Activated CD4-positive, alpha-beta T cell treated with anti-CD3 and anti-CD28 coated beads for 36 hours (primary cell): ENCODE data around the gene ZIC4. TPM values are rescaled to one million over a fixed set of nuclear protein-coding genes. Genes with fewer than 3 reads are reported as not detected.

Source experiments
- ATAC-seq: fragments of 200-7000 bp; cut with Tn5 transposase; one replicate; pipeline ENCODE4 v1.10.0; 2021; ENCODE audit warnings: mild to moderate bottlenecking, moderate library complexity
- CTCF ChIA-PET: fragments of 350-600 bp; sonication (Branson Sonifier 250); formaldehyde crosslinking; loops from one replicate; lab custom pipeline; 2021; ENCODE audit warnings: antibody characterized with exemption; lab: Charles Lee
- POLR2A ChIA-PET: fragments of 350-600 bp; sonication (Branson Sonifier 250); formaldehyde crosslinking; loops from one replicate; lab custom pipeline; 2021; ENCODE audit warnings: antibody characterized with exemption, inconsistent platforms; lab: Charles Lee
- DNase-seq: peaks from one replicate; pipeline ENCODE4 v3.0.0-alpha.2; 2020
- H3K27ac Mint-ChIP-seq: one replicate; pipeline ENCODE4 v1.8.0; 2021; ENCODE audit warnings: mixed read lengths
- H3K27me3 Mint-ChIP-seq: one replicate; pipeline ENCODE4 v1.8.0; 2021; ENCODE audit warnings: mixed read lengths
- H3K36me3 Mint-ChIP-seq: one replicate; pipeline ENCODE4 v1.8.0; 2021; ENCODE audit warnings: low read depth, mixed read lengths
- H3K4me1 Mint-ChIP-seq: one replicate; pipeline ENCODE4 v1.8.0; 2021; ENCODE audit warnings: mixed read lengths
- H3K4me3 Mint-ChIP-seq: one replicate; pipeline ENCODE4 v1.8.0; 2021; ENCODE audit warnings: mild to moderate bottlenecking, moderate library complexity, mixed read lengths
- H3K9me3 Mint-ChIP-seq: one replicate; pipeline ENCODE4 v1.8.0; 2021; ENCODE audit warnings: low read depth, mixed read lengths
- intact Hi-C, 2 experiments: fragments of 100-400 bp; cut with DNase I in 1 of 2; cut with micrococcal nuclease in 1 of 2; formaldehyde crosslinking; loops; one replicate each; pipeline versions ENCODE4 v1.14.2 to v1.15.1; 2022 to 2024; cut with DNase I, micrococcal nuclease
- total RNA-seq, 2 experiments: library from RNA; stranded (reverse); gene quantifications; one replicate each; pipeline ENCODE4 v1.2.3, GENCODE V29; 2021

Gene ZIC4
- total RNA-seq, 2 experiments from 2014 or later = not detected

DNA sequence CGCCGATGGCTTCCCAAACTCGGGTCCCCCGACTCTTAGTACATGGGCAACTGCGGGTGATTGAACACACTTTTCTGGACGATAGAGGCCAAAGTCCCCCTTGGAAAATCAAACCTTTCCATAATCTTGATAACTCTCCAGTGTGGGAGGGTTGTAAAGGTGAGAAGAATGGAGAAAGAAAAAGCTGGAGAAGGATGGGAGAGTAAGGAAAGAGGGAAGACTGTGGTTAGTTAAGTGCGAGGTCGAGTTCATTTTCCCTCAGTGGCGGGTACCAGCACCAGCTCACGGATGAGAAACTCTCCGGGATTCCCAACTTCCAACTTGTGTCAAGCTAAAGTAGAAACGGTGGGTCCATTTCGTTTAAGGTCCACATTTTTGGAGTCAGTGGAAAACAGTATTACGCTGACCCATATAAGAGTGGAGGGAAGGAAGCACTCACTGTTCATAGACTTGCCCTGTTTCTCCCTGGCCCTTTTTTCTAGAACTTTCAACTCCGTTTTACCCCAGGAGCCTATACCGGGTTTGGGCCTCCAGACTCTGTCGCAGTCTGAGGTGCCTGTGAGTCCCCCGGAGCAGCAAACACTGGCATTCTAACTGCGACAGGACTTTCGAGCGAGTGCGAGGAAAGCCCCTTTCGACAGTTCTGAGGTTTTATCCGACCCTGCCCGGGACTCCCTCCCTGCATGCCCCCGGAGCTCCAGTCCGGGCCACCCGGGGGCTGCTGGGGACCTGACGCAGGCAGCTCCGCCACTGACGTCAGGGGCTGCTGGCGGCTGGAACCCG, 17.6 kb upstream of the ZIC4 start:
- CTCF ChIA-PET = interaction anchor here (0.8 kb wide), 1 partner anchor 350 kb away, joined by 3 read pairs; no protein-coding TSS in a partner anchor
- intact Hi-C loops = loop anchor here in 1 of 2 experiments (2.0 kb wide), 1 partner anchor 13 kb away; no protein-coding TSS in a partner anchor
- Mint-ChIP-seq H3K27ac (no peak overlapping the region), H3K9me3 (peaks cover 2% of the 10 kb centered on the region), H3K27me3 (peaks cover 48% of the 10 kb centered on the region), H3K4me3 (no peak overlapping the region), H3K36me3 (peaks cover 4% of the 10 kb centered on the region), H3K4me1 (no peaks in the 10 kb centered on the region)
- ATAC-seq (no peak), DNase-seq (no peak)
- POLR2A ChIA-PET = no interaction called here

DNA sequence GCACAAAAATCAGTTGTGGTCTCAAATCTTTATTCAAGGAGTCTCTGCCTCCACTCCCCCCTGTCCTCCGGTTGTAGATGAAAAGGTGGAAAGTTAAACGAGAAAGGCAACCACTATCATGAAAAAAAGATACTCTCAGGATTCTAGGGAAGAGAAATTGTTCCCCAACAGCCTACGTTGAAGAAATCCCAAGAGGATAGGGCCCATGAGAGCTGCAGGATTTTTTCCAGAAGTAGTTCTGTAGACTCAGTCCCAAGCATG, 17.1 kb upstream of the ZIC4 start:
- CTCF ChIA-PET = interaction anchor here (0.8 kb wide), 1 partner anchor 350 kb away, joined by 3 read pairs; no protein-coding TSS in a partner anchor
- POLR2A ChIA-PET = no interaction called here
- Mint-ChIP-seq H3K4me1 (peaks cover 3% of the 10 kb centered on the region), H3K27me3 (peaks cover 52% of the 10 kb centered on the region), H3K9me3 (peaks cover 2% of the 10 kb centered on the region), H3K36me3 (peaks cover 4% of the 10 kb centered on the region), H3K4me3 (no peak overlapping the region), H3K27ac (no peak overlapping the region)
- intact Hi-C loops = no loop called here
- no peak for ATAC-seq
- DNase-seq = no peak

DNA sequence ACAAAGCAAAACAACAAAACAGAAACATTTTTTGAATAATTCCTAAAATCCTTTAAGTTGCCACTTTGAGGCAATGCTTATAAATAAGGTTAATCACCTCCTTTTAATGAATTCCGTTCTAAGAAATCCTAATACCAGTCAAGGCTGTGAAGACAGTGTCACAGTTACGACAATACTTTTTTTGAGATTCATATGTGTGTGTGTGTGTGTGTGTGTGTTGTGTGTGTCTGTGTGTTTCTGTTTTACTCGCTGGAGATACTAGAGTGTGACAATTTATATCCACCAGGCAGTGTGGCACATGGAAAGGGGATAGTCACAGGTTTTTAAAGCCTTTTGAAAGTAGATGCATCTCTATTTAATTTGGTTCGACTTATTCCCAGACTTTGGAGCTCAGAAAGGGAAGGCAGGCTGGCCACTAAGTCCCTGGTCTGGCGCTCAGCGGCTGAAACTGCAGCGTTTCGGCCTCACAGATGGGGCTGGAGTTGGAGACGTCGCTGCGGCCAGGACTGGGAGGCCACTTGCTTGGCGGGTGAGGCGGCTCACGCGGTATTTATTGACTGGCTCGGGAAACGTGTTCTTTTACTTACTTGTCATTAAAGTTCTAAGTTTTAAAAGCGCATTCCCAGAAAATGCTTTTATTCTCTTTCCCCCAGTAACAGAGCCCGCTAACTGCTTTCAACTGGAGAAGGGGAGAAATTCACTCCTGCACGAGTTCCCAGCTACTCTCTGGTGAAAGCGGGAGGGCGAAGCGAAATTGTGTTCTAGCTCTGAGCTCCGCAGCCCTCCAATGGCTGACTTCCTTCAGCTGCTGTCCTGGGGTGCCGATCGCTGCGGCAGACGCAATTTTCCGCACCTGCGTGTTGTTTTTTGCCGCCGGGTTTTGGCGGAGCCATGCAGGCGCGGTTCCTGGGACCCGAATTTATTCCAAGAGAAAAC, 16.5 kb upstream of the ZIC4 start:
- Mint-ChIP-seq H3K4me3 (no peak overlapping the region), H3K36me3 (peaks cover 4% of the 10 kb centered on the region), H3K9me3 (peaks cover 2% of the 10 kb centered on the region), H3K27ac (no peak overlapping the region), H3K27me3 (peaks cover 58% of the 10 kb centered on the region), H3K4me1 (peaks cover 3% of the 10 kb centered on the region)
- DNase-seq = no peak
- POLR2A ChIA-PET = no interaction called here
- intact Hi-C loops = no loop called here
- CTCF ChIA-PET = interaction anchor here (0.8 kb wide), 1 partner anchor 351 kb away, joined by 3 read pairs; no protein-coding TSS in a partner anchor
- no peak for ATAC-seq

DNA sequence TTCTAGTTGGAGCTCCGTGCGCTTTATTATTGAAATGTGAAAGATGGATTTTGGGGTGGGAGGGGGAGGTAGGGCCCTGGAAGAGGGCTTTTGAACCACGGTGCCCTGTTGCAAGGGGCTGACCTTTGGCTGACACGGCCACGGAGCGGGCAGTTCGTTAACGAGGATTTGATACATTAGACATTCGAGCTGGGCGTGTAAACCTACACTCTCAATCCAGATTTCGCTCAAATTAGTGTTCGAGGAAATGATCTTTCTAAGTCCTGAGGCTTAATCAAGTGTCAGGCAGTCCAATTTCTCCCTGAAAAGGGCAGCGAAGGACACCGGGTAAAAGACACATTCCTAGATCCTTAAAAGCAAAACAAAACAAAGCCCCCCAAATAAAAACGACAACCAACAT, 15.9 kb upstream of the ZIC4 start:
- Mint-ChIP-seq H3K4me1 (peaks cover 3% of the 10 kb centered on the region), H3K9me3 (peaks cover 2% of the 10 kb centered on the region), H3K27ac (no peak overlapping the region), H3K4me3 (no peak overlapping the region), H3K27me3 (peaks cover 63% of the 10 kb centered on the region), H3K36me3 (peaks cover 4% of the 10 kb centered on the region)
- DNase-seq (no peak), ATAC-seq (no peak)
- ChIA-PET POLR2A (no interaction called here), CTCF (no interaction called here)
- intact Hi-C loops = no loop called here

DNA sequence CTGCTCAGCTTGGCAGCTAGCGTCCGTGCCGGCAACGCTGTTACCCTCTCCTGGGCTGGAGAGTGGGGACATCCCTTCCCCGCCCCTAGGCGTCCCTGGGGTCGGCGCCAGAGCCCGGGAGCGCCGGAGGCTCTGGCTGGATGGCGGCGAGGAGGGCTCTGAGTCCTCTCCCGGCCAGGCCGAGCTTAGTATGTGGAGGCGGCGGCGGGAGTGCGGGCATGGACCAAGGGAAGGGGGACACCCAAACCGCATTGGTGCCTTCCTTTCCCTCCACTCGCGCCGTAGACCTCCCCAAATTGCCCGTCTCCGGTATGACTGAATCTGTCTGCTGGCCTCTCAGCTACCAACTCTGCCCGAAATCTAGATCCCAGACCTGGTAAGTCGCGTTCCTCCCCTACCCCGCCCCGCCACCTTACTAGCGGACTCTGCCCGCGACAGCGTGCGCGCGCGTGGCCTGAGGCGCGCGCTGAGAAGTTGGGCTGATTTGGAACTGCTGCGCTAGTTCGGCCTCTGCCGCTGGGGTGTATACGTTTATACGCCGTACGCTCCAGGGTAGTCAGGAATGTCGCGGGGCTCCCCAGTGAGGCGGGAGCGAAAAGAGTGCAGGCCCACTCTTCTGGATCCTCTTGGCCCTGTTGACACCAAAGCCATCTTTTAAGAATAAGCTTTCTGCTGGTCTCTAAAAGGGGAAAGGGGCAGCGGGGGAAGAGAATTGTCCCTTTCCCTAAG, 15.0 kb upstream of the ZIC4 start:
- Mint-ChIP-seq H3K4me1 (peaks cover 3% of the 10 kb centered on the region), H3K9me3 (peaks cover 2% of the 10 kb centered on the region)
- POLR2A ChIA-PET = no interaction called here

DNA sequence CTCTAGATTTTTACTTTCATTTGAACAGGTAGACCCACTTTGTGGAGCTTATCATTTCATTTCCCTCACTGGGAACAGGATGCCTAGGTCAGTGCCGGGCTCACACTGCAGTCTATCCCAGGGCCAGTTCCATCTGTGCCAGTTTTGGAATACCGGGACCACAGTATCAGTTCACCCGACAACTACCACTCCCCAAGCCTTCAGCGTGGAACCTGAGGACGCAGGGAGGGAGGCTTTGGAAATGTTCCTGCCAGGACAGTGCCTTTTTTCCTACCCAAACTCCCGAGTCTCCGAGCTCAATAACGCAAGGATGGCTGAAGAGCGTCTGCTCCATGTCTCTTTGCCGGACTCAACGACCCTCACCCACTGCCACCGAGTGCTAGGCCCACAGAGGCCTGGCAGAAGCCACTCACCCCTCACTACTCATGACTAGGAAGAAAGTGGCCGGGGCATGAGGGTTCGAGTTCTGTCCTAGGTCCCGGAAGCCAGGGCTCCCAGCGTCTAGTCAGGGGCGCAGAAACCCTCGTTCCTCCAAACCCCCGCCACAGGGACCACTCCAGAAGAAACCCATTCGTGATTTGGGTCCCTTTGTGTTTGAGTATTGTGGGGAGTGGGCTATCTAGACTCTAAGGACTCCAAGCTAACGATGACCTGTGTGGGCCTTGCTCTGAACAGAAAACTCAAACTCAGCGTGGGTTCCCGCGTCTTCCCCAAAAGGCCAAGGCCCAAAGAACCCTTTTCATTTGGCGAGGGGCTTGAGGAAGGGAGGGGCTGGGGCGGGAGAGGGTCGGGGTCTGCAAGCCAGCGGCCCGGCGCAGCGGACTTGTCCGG, 14.2 kb upstream of the ZIC4 start:
- Mint-ChIP-seq H3K27me3 (peaks cover 76% of the 10 kb centered on the region), H3K27ac (no peak overlapping the region), H3K4me3 (no peak overlapping the region), H3K9me3 (peaks cover 2% of the 10 kb centered on the region), H3K4me1 (peaks cover 3% of the 10 kb centered on the region), H3K36me3 (peaks cover 4% of the 10 kb centered on the region)
- intact Hi-C loops = no loop called here
- no peak for ATAC-seq
- ChIA-PET CTCF (no interaction called here), POLR2A (no interaction called here)
- no peak for DNase-seq

More for the DNA sequence above, 15.0 kb upstream of the ZIC4 start:
- no peak for ATAC-seq
- intact Hi-C loops = no loop called here
- CTCF ChIA-PET = no interaction called here
- Mint-ChIP-seq H3K27ac (no peak overlapping the region), H3K27me3 (peaks cover 69% of the 10 kb centered on the region), H3K4me3 (no peak overlapping the region), H3K36me3 (peaks cover 4% of the 10 kb centered on the region)
- no peak for DNase-seq

DNA sequence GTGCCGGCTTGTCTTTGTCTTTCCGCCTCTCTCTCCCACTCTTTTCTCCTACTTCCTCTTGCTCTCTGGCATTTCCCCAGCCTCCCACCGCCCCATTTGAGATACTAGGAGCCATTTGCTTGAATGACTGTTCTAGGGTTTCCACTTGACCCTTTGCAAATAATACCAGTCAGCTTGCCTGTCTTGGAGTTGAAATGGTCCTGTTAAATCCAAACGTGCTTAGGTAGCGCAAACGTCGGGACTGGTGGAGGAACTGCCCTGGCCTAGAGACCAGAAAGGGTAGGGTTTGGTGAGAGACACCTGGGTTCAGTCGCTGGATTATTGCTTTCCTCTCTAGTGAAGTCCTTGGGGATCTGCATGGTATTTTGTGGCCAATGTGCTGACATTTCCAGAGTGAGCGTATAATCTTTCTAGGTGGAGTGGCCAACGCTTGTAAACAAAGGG, 13.5 kb upstream of the ZIC4 start:
- H3K36me3 Mint-ChIP-seq = peaks cover 4% of the 10 kb centered on the region
- no peak overlapping the region for H3K27ac Mint-ChIP-seq
- H3K4me1 Mint-ChIP-seq = peaks cover 3% of the 10 kb centered on the region
- DNase-seq (no peak), ATAC-seq (no peak)
- intact Hi-C loops = loop anchor here in 1 of 2 experiments (10.0 kb wide), 1 partner anchor 55 kb away; no protein-coding TSS in a partner anchor
- CTCF ChIA-PET = no interaction called here
- peaks cover 4% of the 10 kb centered on the region for H3K9me3 Mint-ChIP-seq
- POLR2A ChIA-PET = no interaction called here
- no peak overlapping the region for H3K4me3 Mint-ChIP-seq
- peaks cover 78% of the 10 kb centered on the region for H3K27me3 Mint-ChIP-seq

DNA sequence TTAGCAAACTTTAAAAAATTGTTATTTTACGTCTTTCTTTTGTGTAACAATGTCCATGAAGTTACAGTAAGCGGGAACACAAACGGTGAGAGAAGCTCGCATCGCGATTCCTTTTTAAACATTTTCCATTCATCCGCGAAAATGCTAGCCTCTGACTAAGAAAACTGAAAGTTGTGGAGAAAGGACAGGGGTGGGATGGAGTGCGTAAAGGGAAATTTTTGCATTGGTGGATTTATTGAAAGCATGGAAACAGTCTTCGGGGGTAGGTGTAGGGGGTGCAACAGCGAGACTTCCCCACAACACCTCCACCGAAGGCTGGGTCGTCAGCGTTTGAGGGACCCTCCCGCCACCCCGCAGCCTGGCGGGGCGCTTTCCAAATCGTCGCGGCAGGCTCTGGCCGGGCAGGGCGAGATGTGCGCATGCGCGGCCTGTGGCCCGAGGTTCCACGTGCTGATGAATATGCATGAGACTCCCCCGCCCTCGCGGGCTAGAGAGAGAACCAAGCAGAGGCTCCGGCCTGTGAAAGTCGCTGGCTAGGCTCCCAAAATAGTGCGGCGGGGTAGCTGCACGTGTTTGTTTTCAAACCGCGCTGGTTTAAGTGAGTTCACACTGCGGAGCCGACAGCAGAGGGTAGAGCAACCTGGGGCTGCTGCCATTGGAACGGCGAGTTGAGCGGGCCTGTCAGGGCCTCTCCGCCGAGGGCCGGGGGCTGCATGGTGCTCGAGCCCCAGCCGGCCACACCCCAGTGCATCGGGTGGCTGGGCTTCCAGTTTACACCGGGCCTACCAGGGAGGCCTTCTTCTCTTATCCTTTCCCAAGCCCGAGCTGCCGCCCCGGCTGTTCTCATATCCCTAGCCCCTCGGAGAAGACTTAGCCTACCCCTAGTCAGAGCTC, 12.7 kb upstream of the ZIC4 start:
- Mint-ChIP-seq H3K4me1 (peaks cover 3% of the 10 kb centered on the region), H3K27ac (no peak overlapping the region), H3K4me3 (no peak overlapping the region), H3K36me3 (peaks cover 4% of the 10 kb centered on the region), H3K9me3 (peaks cover 4% of the 10 kb centered on the region), H3K27me3 (peaks cover 82% of the 10 kb centered on the region)
- POLR2A ChIA-PET = no interaction called here
- ATAC-seq = no peak
- intact Hi-C loops = loop anchor here in 1 of 2 experiments (10.0 kb wide), 1 partner anchor 54 kb away; no protein-coding TSS in a partner anchor
- CTCF ChIA-PET = interaction anchor here (0.6 to 0.7 kb wide), 2 partner anchors 35 to 930 kb away, joined by 3 read pairs; no protein-coding TSS in a partner anchor
- peak; percentile 39 for DNase-seq

DNA sequence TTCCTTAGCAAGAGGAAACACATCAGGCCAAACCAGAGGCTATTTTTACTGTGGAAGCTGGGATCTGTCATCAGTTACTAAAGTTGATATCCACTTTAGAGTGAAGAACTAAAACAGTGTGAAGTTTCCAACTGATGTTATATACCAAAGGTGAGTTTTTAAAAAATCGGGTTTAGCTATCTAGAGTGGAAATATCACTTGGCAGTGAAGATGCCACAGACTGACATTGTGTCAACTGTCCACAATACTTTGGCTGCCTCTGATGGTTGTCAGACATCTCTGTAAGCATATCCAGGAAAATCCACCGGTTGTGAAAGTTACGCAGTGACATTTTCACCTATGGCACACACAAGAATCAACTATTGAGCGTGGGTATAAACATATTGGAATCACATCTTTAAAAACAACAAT, 12.0 kb upstream of the ZIC4 start:
- peaks cover 6% of the 10 kb centered on the region for H3K36me3 Mint-ChIP-seq
- no peak overlapping the region for H3K27ac Mint-ChIP-seq
- H3K9me3 Mint-ChIP-seq = peaks cover 2% of the 10 kb centered on the region
- no peak overlapping the region for H3K4me3 Mint-ChIP-seq
- H3K4me1 Mint-ChIP-seq = peaks cover 6% of the 10 kb centered on the region
- ATAC-seq (no peak), DNase-seq (no peak)
- ChIA-PET POLR2A (no interaction called here), CTCF (interaction anchor here (0.6 to 0.7 kb wide), 2 partner anchors 34 to 929 kb away, joined by 3 read pairs; no protein-coding TSS in a partner anchor)
- peaks cover 80% of the 10 kb centered on the region for H3K27me3 Mint-ChIP-seq
- intact Hi-C loops = loop anchor here in 1 of 2 experiments (10.0 kb wide), 1 partner anchor 54 kb away; no protein-coding TSS in a partner anchor
